ENCODE results near the gene RBM4B. TPM values are rescaled to one million over a fixed set of nuclear protein-coding genes. Genes with fewer than 3 reads are reported as not detected.
"Not testable (repeated sequence)": the region's sequence is repeated elsewhere in the genome, so short reads cannot be mapped to it uniquely, and the experiment has no call there.

RBM4B gene
- total RNA-seq, 1 donor, result 19.2 TPM

DNA sequence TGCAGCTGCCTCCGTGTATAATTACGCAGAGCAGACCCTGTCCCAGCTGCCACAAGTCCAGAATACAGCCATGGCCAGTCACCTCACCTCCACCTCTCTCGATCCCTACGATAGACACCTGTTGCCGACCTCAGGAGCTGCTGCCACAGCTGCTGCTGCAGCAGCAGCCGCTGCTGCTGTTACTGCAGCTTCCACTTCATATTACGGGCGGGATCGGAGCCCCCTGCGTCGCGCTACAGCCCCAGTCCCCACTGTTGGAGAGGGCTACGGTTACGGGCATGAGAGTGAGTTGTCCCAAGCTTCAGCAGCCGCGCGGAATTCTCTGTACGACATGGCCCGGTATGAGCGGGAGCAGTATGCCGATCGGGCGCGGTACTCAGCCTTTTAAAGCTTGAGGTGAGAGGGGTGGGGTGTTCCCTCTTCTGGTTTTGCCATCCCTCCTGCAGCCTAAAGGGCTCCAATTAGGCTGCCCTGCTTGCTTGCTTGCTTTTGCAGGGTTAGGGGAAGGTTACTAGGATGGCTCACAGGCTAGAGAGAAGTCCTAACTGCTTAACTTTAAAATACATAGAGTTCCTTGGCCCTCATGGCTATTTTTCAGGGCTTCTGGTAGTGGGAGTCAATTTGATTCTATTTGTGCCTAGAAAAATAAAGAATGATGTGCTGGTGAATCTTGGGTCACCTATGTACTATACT lies 33.8 kb downstream of the RBM4B start:
- Histone ChIP-seq H3K79me2 (ENCODE audit: insufficient read depth, low read length) (peaks cover 99% of the 10 kb centered on the region), H3K9me3 (ENCODE audit: low read depth, low read length) (no peaks in the 10 kb centered on the region), H3K4me1 (ENCODE audit: insufficient read depth, low read length) (peaks cover 40% of the 10 kb centered on the region), H4K20me1 (ENCODE audit: insufficient read depth, low read length) (peaks cover 93% of the 10 kb centered on the region), H3K27ac (ENCODE audit: low read depth, low read length) (no peak overlapping the region), H2AFZ (ENCODE audit: low read length) (no peak overlapping the region), H3K27me3 (ENCODE audit: insufficient read depth, low read length) (no peaks in the 10 kb centered on the region), H3K4me3 (ENCODE audit: insufficient read depth, low read length) (no peak overlapping the region), H3K36me3 (ENCODE audit: insufficient read depth, low read length) (peaks cover 86% of the 10 kb centered on the region), H3K4me2 (ENCODE audit: insufficient read depth, low read length) (peak overlapping the region; percentile 85)
- TF ChIP-seq, protein P1, sequence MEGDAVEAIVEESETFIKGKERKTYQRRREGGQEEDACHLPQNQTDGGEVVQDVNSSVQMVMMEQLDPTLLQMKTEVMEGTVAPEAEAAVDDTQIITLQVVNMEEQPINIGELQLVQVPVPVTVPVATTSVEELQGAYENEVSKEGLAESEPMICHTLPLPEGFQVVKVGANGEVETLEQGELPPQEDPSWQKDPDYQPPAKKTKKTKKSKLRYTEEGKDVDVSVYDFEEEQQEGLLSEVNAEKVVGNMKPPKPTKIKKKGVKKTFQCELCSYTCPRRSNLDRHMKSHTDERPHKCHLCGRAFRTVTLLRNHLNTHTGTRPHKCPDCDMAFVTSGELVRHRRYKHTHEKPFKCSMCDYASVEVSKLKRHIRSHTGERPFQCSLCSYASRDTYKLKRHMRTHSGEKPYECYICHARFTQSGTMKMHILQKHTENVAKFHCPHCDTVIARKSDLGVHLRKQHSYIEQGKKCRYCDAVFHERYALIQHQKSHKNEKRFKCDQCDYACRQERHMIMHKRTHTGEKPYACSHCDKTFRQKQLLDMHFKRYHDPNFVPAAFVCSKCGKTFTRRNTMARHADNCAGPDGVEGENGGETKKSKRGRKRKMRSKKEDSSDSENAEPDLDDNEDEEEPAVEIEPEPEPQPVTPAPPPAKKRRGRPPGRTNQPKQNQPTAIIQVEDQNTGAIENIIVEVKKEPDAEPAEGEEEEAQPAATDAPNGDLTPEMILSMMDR (IDR thresholded peaks at IDR 0.05; ENCODE audit: extremely low read depth, low read depth, low read length), result no peak
- DNase-seq (ENCODE audit: insufficient read length, low spot score, missing footprints), result no peak

DNA sequence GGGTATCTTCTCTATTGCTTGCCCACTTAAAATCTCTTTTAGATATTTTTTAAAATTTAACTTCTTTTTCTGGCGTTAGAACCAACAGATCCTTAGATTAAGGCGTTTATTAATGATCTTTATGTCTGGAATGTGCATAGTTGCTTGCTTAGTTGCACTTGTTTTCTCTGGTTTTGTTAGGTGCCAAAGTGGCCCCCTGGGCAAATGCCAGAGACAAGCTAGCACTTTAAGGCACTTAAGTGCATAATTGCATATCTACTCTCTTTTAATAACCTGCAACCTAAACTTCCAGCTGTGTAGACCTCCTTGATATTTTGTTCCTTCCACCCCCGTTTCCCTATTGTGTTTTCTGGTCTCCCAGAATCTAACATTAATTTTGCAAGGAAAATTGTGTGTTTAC lies 35.9 kb downstream of the RBM4B start:
- H3K9me3 ChIP-seq (ENCODE audit: low read depth, low read length), result no peaks in the 10 kb centered on the region
- H3K4me2 ChIP-seq (ENCODE audit: insufficient read depth, low read length), result peak overlapping the region; percentile 85
- no peak overlapping the region for H3K27ac ChIP-seq (ENCODE audit: low read depth, low read length)
- DNase-seq (ENCODE audit: insufficient read length, low spot score, missing footprints), result no peak
- H3K79me2 ChIP-seq (ENCODE audit: insufficient read depth, low read length), result peaks cover 96% of the 10 kb centered on the region
- H3K4me3 ChIP-seq (ENCODE audit: insufficient read depth, low read length), result peak overlapping the region; percentile 89
- peaks cover 47% of the 10 kb centered on the region for H3K4me1 ChIP-seq (ENCODE audit: insufficient read depth, low read length)
- H3K27me3 ChIP-seq (ENCODE audit: insufficient read depth, low read length), result no peaks in the 10 kb centered on the region
- H4K20me1 ChIP-seq (ENCODE audit: insufficient read depth, low read length), result peaks cover 86% of the 10 kb centered on the region
- TF ChIP-seq, protein P1 (IDR thresholded peaks at IDR 0.05; ENCODE audit: extremely low read depth, low read depth, low read length), result no peak
- peaks cover 68% of the 10 kb centered on the region for H3K36me3 ChIP-seq (ENCODE audit: insufficient read depth, low read length)
- no peak overlapping the region for H2AFZ ChIP-seq (ENCODE audit: low read length)

DNA sequence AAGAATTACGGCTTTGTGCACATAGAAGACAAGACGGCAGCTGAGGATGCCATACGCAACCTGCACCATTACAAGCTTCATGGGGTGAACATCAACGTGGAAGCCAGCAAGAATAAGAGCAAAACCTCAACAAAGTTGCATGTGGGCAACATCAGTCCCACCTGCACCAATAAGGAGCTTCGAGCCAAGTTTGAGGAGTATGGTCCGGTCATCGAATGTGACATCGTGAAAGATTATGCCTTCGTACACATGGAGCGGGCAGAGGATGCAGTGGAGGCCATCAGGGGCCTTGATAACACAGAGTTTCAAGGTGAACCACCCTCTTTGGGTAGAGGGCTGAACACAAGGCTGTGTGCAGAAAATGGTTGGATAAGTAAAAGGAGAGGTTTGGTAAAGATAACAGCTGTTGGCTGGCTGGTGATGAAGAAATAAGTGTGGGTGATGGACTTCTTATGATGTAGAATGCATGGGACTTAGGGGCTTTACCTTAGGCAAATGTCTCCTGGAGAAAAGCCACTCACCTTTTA lies 37.8 kb downstream of the RBM4B start:
- Histone ChIP-seq H3K27ac (ENCODE audit: low read depth, low read length) (peak overlapping the region; percentile 94), H3K36me3 (ENCODE audit: insufficient read depth, low read length) (peaks cover 55% of the 10 kb centered on the region), H3K4me1 (ENCODE audit: insufficient read depth, low read length) (peaks cover 44% of the 10 kb centered on the region)

DNA sequence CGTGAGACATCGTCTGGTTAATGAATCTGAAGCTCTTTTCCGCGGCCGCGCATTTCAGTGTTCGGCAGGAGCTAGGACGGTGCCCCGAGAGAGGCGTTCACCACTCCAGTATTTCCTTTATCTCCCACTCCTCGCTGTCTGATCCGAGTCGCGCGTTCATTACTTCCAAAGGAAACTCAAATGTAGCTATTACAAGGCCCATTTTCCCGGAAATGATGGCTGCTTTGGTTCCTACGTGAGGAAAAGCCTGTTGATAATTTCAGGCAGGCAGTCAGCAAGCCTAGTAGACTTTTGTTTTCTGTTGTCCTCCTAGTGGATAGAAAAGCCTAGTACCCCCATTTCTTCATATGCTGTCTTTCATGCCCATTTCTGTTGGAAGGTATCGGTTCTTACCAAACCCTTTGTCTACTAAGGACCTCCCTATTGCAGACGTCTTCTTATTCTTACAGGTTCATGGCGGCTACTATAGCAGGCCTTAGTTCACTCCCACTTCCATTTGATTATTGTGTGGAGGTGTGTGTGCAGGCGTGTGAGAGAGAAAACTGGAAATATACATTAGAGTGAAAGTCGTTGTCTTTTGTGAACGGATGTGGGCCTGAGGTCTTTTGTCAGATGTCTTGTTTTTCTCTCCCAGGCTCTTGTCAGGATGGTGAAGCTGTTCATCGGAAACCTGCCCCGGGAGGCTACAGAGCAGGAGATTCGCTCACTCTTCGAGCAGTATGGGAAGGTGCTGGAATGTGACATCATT lies 38.4 kb downstream of the RBM4B start:
- Histone ChIP-seq H3K4me1 (ENCODE audit: insufficient read depth, low read length) (peaks cover 43% of the 10 kb centered on the region), H3K27ac (ENCODE audit: low read depth, low read length) (peak overlapping the region; percentile 94), H3K27me3 (ENCODE audit: insufficient read depth, low read length) (no peaks in the 10 kb centered on the region), H3K9me3 (ENCODE audit: low read depth, low read length) (no peaks in the 10 kb centered on the region), H3K4me2 (ENCODE audit: insufficient read depth, low read length) (peak overlapping the region; percentile 85), H3K4me3 (ENCODE audit: insufficient read depth, low read length) (peak overlapping the region; percentile 89), H3K79me2 (ENCODE audit: insufficient read depth, low read length) (peaks cover 96% of the 10 kb centered on the region), H3K36me3 (ENCODE audit: insufficient read depth, low read length) (peaks cover 55% of the 10 kb centered on the region), H4K20me1 (ENCODE audit: insufficient read depth, low read length) (peaks cover 69% of the 10 kb centered on the region), H2AFZ (ENCODE audit: low read length) (peak overlapping the region; percentile 84)
- TF ChIP-seq, protein P1 (IDR thresholded peaks at IDR 0.05; ENCODE audit: extremely low read depth, low read depth, low read length), result peak; percentile 34
- no peak for DNase-seq (ENCODE audit: insufficient read length, low spot score, missing footprints)

More for the DNA sequence above, 37.8 kb downstream of the RBM4B start:
- not testable (repeated sequence) for H3K27me3 ChIP-seq (ENCODE audit: insufficient read depth, low read length); H2AFZ ChIP-seq (ENCODE audit: low read length); H3K9me3 ChIP-seq (ENCODE audit: low read depth, low read length); DNase-seq (ENCODE audit: insufficient read length, low spot score, missing footprints)
- H3K4me2 ChIP-seq (ENCODE audit: insufficient read depth, low read length), result peak overlapping the region; percentile 85
- peak overlapping the region; percentile 89 for H3K4me3 ChIP-seq (ENCODE audit: insufficient read depth, low read length)
- H3K79me2 ChIP-seq (ENCODE audit: insufficient read depth, low read length), result peaks cover 96% of the 10 kb centered on the region
- H4K20me1 ChIP-seq (ENCODE audit: insufficient read depth, low read length), result peaks cover 74% of the 10 kb centered on the region

Data from osteoblast (primary cell).